T-cell (primary cell): Measurements from ENCODE around the gene TAF4. TPM values are rescaled to one million over a fixed set of nuclear protein-coding genes. Genes with fewer than 3 reads are reported as not detected.

Source experiments
- ATAC-seq, 4 experiments: fragments of 200-7000 bp in 3 of 4; fragments of 150-1000 bp in 1 of 4; cut with Tn5 transposase; replicated peaks in 1 of 4; 1 replicate in 3 of 4; 2 replicates in 1 of 4; pipeline ENCODE4 v1.10.0; 2021; ENCODE audit warnings: moderate library complexity in 3 of 4, mild to moderate bottlenecking in 2 of 4, moderate number of reproducible peaks in 1 of 4
- CTCF ChIA-PET, 2 donors: fragments of 300-600 bp; sonication (Branson Sonifier 250); formaldehyde crosslinking; loops; one replicate each; lab custom pipeline; 2022; ENCODE audit warnings: antibody characterized with exemption in 2 of 2; lab: Charles Lee
- POLR2A ChIA-PET, 2 donors: fragments of 300-600 bp; sonication (Branson Sonifier 250); formaldehyde crosslinking; loops; one replicate each; lab custom pipeline; 2022; ENCODE audit warnings: antibody characterized with exemption in 2 of 2; lab: Charles Lee
- DNase-seq, 35 experiments: peaks; one replicate each; pipeline versions ENCODE4 v3.0.0 to v3.0.0-alpha.2; 2013 to 2023
- H3K27ac ChIP-seq: one replicate; pipeline ENCODE4 v1.5.1; 2013; ENCODE audit warnings: low read length
- H3K27me3 ChIP-seq, 2 experiments: replicated peaks in 1 of 2; 1 replicate in 1 of 2; 2 replicates in 1 of 2; pipeline versions ENCODE4 v1.6.1 to v1.7.0; 2013; ENCODE audit warnings: low read length in 1 of 2, mixed read lengths in 1 of 2; ENCODE audit not compliant: control insufficient read depth in 2 of 2, insufficient read depth in 2 of 2; ENCODE audit errors: extremely low read depth in 1 of 2
- H3K36me3 ChIP-seq, 2 donors: 1 replicate in 1 of 2; 2 replicates in 1 of 2; pipeline versions ENCODE4 v1.6.1 to v1.7.0; 2013; ENCODE audit warnings: low read length in 1 of 2; ENCODE audit not compliant: control insufficient read depth in 2 of 2, insufficient read depth in 1 of 2; ENCODE audit errors: extremely low read depth in 1 of 2
- H3K4me1 ChIP-seq, 2 experiments: 1 replicate in 1 of 2; 2 replicates in 1 of 2; pipeline versions ENCODE4 v1.6.1 to v1.7.0; 2013; ENCODE audit warnings: low read length in 2 of 2, mixed read lengths in 1 of 2; ENCODE audit not compliant: insufficient read depth in 2 of 2, control insufficient read depth in 1 of 2; ENCODE audit errors: extremely low read depth in 1 of 2
- H3K4me3 ChIP-seq, 2 donors: 1 replicate in 1 of 2; 2 replicates in 1 of 2; pipeline versions ENCODE4 v1.5.1 to v1.7.0; 2013; ENCODE audit warnings: mild to moderate bottlenecking in 2 of 2, low read length in 1 of 2, moderate library complexity in 1 of 2; ENCODE audit not compliant: control insufficient read depth in 1 of 2; ENCODE audit errors: extremely low read depth in 1 of 2
- H3K9me3 ChIP-seq: 2 replicates; pipeline ENCODE4 v1.7.0; 2013
- H3K27ac Mint-ChIP-seq, 2 donors: one replicate each; pipeline ENCODE4 v1.8.0; 2020 to 2021; ENCODE audit warnings: mild to moderate bottlenecking in 2 of 2, mixed read lengths in 2 of 2
- H3K27me3 Mint-ChIP-seq, 2 donors: one replicate each; pipeline ENCODE4 v1.8.0; 2021 to 2022; ENCODE audit warnings: mixed read lengths in 2 of 2
- H3K36me3 Mint-ChIP-seq: one replicate; pipeline ENCODE4 v1.8.0; 2021; ENCODE audit warnings: mixed read lengths
- H3K4me1 Mint-ChIP-seq, 3 donors: one replicate each; pipeline ENCODE4 v1.8.0; 2020 to 2022; ENCODE audit warnings: mixed read lengths in 3 of 3, mild to moderate bottlenecking in 1 of 3
- H3K4me3 Mint-ChIP-seq, 3 donors: one replicate each; pipeline ENCODE4 v1.8.0; 2020 to 2022; ENCODE audit warnings: mild to moderate bottlenecking in 3 of 3, mixed read lengths in 3 of 3, moderate library complexity in 3 of 3
- H3K9me3 Mint-ChIP-seq, 3 donors: one replicate each; pipeline ENCODE4 v1.8.0; 2020 to 2022; ENCODE audit warnings: mixed read lengths in 3 of 3
- WGBS: methylation state at CpG from one replicate; pipeline ENCODE4 v1.1.5; 2013; ENCODE audit warnings: missing lambda C conversion rate; ENCODE audit not compliant: insufficient coverage; 5-methylcytosine and 5-hydroxymethylcytosine counted together
- total RNA-seq, 35 experiments: library from RNA in 6 of 35; stranded (reverse) in 6 of 35; fragments of 120-200 nt in 1 of 35; gene quantifications; one replicate each; pipeline versions ENCODE4 v1.2.1 to v1.2.4 and lab custom pipeline; 2013 to 2026

Gene TAF4
- total RNA-seq, 5 donors from 2014 or later (not counting 1 experiment from before 2014, with no cell fraction given) = 21.7 to 39.5 (median 35.2) TPM

DNA sequence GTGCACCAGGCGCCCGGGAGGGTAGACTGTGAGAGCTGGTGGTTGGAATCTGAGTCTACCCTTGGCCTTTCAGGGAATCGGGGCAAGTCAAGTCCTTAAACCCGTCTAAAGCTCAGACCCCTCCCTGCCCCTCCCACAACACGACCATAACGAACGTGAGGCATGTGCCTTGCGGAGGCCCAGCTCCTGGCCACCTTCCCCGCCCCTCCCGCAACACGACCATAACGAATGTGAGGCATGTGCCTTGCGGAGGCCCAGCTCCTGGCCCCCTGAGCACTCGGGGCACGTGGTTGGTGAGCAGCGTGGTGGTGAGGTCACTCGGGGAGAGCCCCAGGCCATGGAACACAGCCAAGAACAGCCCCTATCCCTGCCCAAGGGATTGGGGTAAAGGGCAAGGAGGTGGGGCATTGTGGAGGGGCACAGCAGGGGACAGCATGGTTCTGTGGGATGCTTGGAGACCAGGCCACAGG, 132.2 kb downstream of the TAF4 start:
- DNase-seq = no peak
- no peaks in the 10 kb centered on the region for H3K4me1 ChIP-seq
- WGBS = 81% methylated on average over 14 of the region's 17 CpGs
- no peak overlapping the region for H3K27ac Mint-ChIP-seq
- H3K36me3 ChIP-seq = no peaks in the 10 kb centered on the region
- peaks cover 0 to 5% (median 0%) of the 10 kb centered on the region in 3 donors for H3K4me1 Mint-ChIP-seq
- H3K36me3 Mint-ChIP-seq = no peaks in the 10 kb centered on the region
- H3K4me3 Mint-ChIP-seq = no peak overlapping the region
- no peak overlapping the region for H3K4me3 ChIP-seq
- no peak for ATAC-seq
- H3K27ac ChIP-seq = no peak overlapping the region
- peaks cover 3 to 8% of the 10 kb centered on the region in 2 donors for H3K27me3 Mint-ChIP-seq
- ChIA-PET CTCF (no interaction called here), POLR2A (no interaction called here)
- H3K27me3 ChIP-seq = peaks cover 0 to 15% of the 10 kb centered on the region in 2 experiments
- no peaks in the 10 kb centered on the region for H3K9me3 Mint-ChIP-seq
- no peaks in the 10 kb centered on the region for H3K9me3 ChIP-seq

DNA sequence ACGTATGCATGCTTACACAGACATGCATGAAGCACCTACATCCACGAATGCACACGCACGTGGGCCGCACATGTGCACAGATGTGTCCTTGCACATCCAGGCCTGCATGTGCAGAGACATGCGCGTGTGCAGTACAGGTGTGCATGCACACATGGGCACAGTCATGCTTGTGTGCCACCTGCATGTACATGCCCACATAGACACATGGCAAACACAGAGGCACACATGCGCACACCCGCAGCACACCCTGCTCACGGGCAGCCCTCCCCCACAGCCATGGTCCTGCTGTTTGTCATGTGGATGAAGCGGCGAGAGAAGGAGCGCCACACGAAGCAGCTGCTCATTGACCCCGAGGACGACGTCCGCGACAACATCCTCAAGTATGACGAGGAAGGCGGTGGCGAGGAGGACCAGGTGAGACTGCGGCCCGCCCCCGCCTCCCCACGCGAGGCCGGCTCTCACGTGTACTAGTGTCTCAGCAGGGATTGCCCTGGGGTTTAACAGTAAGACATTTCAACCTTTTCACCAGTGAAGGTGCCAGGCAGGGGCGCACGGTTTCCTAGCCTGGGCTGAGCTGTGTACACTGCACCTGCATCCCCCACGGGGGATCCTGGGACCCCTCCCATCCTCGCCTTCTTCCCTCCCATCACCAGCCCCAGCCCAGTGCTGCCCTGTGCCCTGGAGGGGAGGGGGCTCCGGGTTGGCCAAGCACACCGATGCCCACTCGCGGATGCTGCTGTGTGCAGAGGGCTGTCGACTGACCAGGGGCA, 132.8 kb downstream of the TAF4 start:
- no peak overlapping the region for H3K27ac ChIP-seq
- H3K27me3 Mint-ChIP-seq = peaks cover 3 to 8% of the 10 kb centered on the region in 2 donors
- H3K27ac Mint-ChIP-seq = no peak overlapping the region
- ATAC-seq = no peak
- H3K4me1 ChIP-seq = no peaks in the 10 kb centered on the region
- no peaks in the 10 kb centered on the region for H3K9me3 Mint-ChIP-seq
- H3K36me3 Mint-ChIP-seq = no peaks in the 10 kb centered on the region
- POLR2A ChIA-PET = no interaction called here
- H3K4me1 Mint-ChIP-seq = peaks cover 0 to 5% (median 0%) of the 10 kb centered on the region in 3 donors
- CTCF ChIA-PET = no interaction called here
- H3K27me3 ChIP-seq = peaks cover 0 to 15% of the 10 kb centered on the region in 2 experiments
- no peaks in the 10 kb centered on the region for H3K36me3 ChIP-seq
- no peak overlapping the region for H3K4me3 Mint-ChIP-seq
- no peak overlapping the region for H3K4me3 ChIP-seq
- 93% methylated on average over 31 of the region's 38 CpGs for WGBS
- peak in 1 of 35 experiments; percentile 23 for DNase-seq
- H3K9me3 ChIP-seq = no peaks in the 10 kb centered on the region

DNA sequence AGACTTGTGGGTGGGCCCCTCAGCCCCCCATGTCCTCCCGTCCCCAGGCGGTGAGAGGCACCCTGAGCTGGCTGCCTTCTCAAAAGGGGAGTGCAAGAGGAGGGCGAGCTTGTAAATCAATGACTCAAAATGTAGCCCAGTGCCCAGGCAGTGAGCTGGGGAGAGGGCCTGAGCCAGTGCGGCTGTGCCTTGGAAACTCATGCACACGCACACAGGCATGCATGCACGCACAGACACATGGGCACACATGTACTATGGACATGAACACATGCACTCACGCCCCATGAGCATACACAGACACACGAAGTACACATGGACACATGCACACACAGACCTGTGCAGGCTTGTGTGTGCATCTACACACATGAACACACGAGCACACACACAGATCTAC, 133.5 kb downstream of the TAF4 start:
- no peak for ATAC-seq
- Histone ChIP-seq H3K4me3 (no peak overlapping the region), H3K9me3 (no peaks in the 10 kb centered on the region), H3K4me1 (no peaks in the 10 kb centered on the region), H3K36me3 (no peaks in the 10 kb centered on the region), H3K27me3 (peaks cover 0 to 16% of the 10 kb centered on the region in 2 experiments), H3K27ac (no peak overlapping the region)
- CTCF ChIA-PET = no interaction called here
- WGBS = 83% methylated on average over 9 of the region's 9 CpGs
- no peaks in the 10 kb centered on the region for H3K9me3 Mint-ChIP-seq
- POLR2A ChIA-PET = no interaction called here
- peaks cover 0 to 5% (median 0%) of the 10 kb centered on the region in 3 donors for H3K4me1 Mint-ChIP-seq
- no peak for DNase-seq
- no peaks in the 10 kb centered on the region for H3K36me3 Mint-ChIP-seq
- peaks cover 3 to 8% of the 10 kb centered on the region in 2 donors for H3K27me3 Mint-ChIP-seq
- no peak overlapping the region for H3K27ac Mint-ChIP-seq
- H3K4me3 Mint-ChIP-seq = no peak overlapping the region

DNA sequence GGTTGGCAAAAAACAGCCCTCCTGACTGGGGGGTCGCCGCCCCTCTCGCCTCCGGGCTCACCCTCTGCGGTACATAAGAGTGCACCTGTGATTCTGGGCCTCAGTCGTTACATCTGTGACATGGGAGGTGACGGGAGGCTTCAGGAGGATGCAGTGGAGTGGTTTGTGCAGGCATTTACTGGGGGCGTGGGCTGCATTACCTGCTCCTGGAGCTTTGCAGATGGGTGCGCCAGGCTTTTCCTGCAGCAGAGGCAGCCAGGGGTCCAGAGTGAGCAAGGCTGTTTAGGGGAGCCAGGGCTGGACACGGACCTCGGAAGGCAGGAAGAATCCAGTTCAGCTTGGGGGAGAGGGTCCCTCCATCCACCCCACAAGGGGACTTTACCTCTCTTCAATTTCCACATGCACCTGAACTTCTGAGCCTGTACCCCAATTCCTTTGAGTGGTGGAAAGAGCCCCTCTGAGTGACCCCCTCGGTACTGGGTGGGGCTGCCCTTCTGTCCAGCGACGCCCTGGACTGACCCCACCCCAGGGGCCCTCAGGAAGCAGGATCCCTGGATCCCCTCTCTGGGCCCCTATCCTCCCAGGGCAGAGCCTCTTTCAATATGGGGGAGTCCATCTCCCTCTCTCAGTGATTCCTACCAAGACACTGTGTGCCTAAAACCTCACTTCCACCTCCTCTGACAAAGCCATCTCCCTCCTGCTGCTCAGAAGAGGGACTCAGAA, 134.0 kb downstream of the TAF4 start:
- Histone ChIP-seq H3K4me3 (no peak overlapping the region), H3K4me1 (no peaks in the 10 kb centered on the region), H3K36me3 (no peaks in the 10 kb centered on the region), H3K27ac (no peak overlapping the region), H3K9me3 (no peaks in the 10 kb centered on the region), H3K27me3 (peaks cover 0 to 14% of the 10 kb centered on the region in 2 experiments)
- Mint-ChIP-seq H3K9me3 (no peaks in the 10 kb centered on the region), H3K4me1 (peaks cover 0 to 5% (median 0%) of the 10 kb centered on the region in 3 donors), H3K27me3 (peaks cover 3 to 7% of the 10 kb centered on the region in 2 donors), H3K27ac (no peak overlapping the region), H3K4me3 (no peak overlapping the region), H3K36me3 (no peaks in the 10 kb centered on the region)
- ChIA-PET CTCF (no interaction called here), POLR2A (no interaction called here)
- WGBS = 78% methylated on average over 12 of the region's 14 CpGs
- DNase-seq (peak in 1 of 35 experiments; percentile 11), ATAC-seq (no peak)

DNA sequence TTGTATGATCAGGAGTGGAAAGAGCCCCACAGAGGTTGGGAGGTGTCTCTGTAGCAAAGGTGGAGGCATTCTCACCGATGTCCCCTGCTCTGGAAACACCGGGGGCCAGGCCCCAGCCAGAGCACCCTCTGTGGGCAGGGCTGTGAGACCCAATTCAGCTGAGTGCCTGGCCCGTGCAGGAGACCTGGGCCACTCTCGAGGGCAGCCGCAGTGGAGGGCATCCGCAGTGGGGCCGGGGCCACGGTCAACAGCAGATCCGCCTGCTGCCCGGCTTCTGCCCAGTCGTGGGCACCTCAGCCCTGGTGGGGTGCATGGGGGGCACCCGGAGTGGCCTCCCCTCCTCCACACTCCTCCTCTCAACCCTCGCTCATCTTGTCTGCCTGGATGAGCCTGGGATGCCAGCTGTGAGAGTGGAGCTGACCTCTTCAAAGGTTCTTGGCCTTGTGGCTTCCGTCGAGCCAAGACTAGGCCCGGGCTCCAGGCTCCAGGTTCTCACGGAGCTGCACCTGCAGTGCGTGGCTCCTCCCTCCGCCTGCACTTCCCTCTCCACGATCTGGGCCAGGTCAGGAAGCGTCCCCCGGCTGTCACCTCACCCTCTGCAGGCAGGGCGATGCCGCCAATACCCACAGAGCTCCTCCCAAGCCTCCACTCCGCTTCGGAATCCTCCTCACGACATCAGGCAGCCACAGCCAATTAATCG, 134.8 kb downstream of the TAF4 start:
- Mint-ChIP-seq H3K9me3 (no peaks in the 10 kb centered on the region), H3K36me3 (no peaks in the 10 kb centered on the region), H3K4me3 (no peak overlapping the region), H3K27me3 (peaks cover 3 to 4% of the 10 kb centered on the region in 2 donors), H3K27ac (no peak overlapping the region), H3K4me1 (peaks cover 0 to 5% (median 0%) of the 10 kb centered on the region in 3 donors)
- ChIA-PET CTCF (no interaction called here), POLR2A (no interaction called here)
- DNase-seq (no peak), ATAC-seq (no peak)
- Histone ChIP-seq H3K27ac (no peak overlapping the region), H3K4me3 (no peak overlapping the region), H3K9me3 (no peaks in the 10 kb centered on the region), H3K4me1 (no peaks in the 10 kb centered on the region), H3K27me3 (peaks cover 0 to 11% of the 10 kb centered on the region in 2 experiments), H3K36me3 (no peaks in the 10 kb centered on the region)
- 82% methylated on average over 21 of the region's 28 CpGs for WGBS

DNA sequence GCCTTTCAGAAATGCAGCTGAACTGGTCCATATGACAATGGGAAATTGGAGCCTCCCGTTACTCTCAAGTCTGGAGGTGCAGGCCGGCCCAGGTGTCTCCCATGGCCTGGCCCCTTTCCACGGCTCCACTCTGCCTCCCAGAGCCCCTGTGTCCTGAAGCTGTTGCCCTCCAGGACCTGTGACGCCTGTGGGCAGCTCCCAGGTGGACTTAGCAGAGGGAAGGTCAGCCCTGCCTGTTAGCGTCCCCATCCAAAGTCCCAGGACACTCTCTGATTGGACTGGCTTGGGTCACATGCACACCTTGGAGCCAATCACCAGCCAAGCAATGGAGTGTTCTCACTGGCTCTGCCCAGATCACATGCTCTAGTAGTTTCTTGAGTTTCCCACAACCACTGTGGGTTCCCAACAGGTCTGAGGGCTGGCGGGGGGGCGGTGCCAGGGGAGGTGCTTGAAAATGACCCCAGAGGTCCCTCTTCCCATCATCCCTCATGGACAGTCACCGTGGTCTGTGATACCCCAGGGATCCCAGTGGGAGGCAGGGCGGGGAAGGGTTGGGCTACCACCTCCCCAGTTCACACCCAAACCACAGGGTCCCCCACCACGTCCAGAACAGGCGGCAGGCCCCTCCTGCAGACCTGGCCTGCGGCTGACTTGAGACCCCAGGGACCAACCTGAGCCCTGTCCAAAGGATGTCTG, 135.6 kb downstream of the TAF4 start:
- Mint-ChIP-seq H3K4me1 (peaks cover 0 to 4% (median 0%) of the 10 kb centered on the region in 3 donors), H3K9me3 (no peaks in the 10 kb centered on the region), H3K27ac (no peak overlapping the region), H3K36me3 (no peaks in the 10 kb centered on the region), H3K4me3 (no peak overlapping the region), H3K27me3 (peaks cover 3 to 4% of the 10 kb centered on the region in 2 donors)
- H3K9me3 ChIP-seq = no peaks in the 10 kb centered on the region
- H3K4me3 ChIP-seq = no peak overlapping the region
- no peaks in the 10 kb centered on the region for H3K36me3 ChIP-seq
- CTCF ChIA-PET = no interaction called here
- peaks cover 0 to 11% of the 10 kb centered on the region in 2 experiments for H3K27me3 ChIP-seq
- POLR2A ChIA-PET = no interaction called here
- no peaks in the 10 kb centered on the region for H3K4me1 ChIP-seq
- no peak overlapping the region for H3K27ac ChIP-seq
- DNase-seq (no peak), ATAC-seq (no peak)
- WGBS = 89% methylated on average over 7 of the region's 12 CpGs
